Activated CD4-positive, alpha-beta memory T cell treated with anti-CD3 and anti-CD28 coated beads, Interleukin-2, amount 10 ng/mL, durations not matched to agents 7 days and 5 days (primary cell): ENCODE measurements around the gene NRDC. TPM values are rescaled to one million over a fixed set of nuclear protein-coding genes. Genes with fewer than 3 reads are reported as not detected.

Experiments used
- CTCF ChIA-PET: fragments of 350-600 bp; sonication (Branson Sonifier 250); formaldehyde crosslinking; loops from one replicate; lab custom pipeline; 2021; ENCODE audit warnings: antibody characterized with exemption, inconsistent platforms; lab: Charles Lee
- POLR2A ChIA-PET: fragments of 350-600 bp; sonication (Branson Sonifier 250); formaldehyde crosslinking; loops from one replicate; lab custom pipeline; 2021; ENCODE audit warnings: antibody characterized with exemption; lab: Charles Lee
- DNase-seq: peaks from one replicate; pipeline ENCODE4 v3.0.0-alpha.2; 2020
- H3K27ac Mint-ChIP-seq: one replicate; pipeline ENCODE4 v1.8.0; 2021; ENCODE audit warnings: mild to moderate bottlenecking, mixed read lengths
- H3K27me3 Mint-ChIP-seq: one replicate; pipeline ENCODE4 v1.8.0; 2021; ENCODE audit warnings: mixed read lengths
- H3K36me3 Mint-ChIP-seq: one replicate; pipeline ENCODE4 v1.8.0; 2021; ENCODE audit warnings: low read depth, mixed read lengths
- H3K4me1 Mint-ChIP-seq: one replicate; pipeline ENCODE4 v1.8.0; 2021; ENCODE audit warnings: mixed read lengths
- H3K4me3 Mint-ChIP-seq: one replicate; pipeline ENCODE4 v1.8.0; 2021; ENCODE audit warnings: mild to moderate bottlenecking, mixed read lengths
- H3K9me3 Mint-ChIP-seq: one replicate; pipeline ENCODE4 v1.8.0; 2021; ENCODE audit warnings: mixed read lengths
- total RNA-seq, 2 experiments: library from RNA; stranded (reverse); gene quantifications; one replicate each; pipeline ENCODE4 v1.2.3, GENCODE V29; 2021

NRDC gene
- total RNA-seq, 2 experiments from 2014 or later: 162 to 164 TPM

- H3K27ac Mint-ChIP-seq: no peak overlapping the region
- no peaks in the 10 kb centered on the region for H3K4me1 Mint-ChIP-seq
- DNase-seq: no peak
- H3K9me3 Mint-ChIP-seq: no peaks in the 10 kb centered on the region
- peaks cover 64% of the 10 kb centered on the region for H3K36me3 Mint-ChIP-seq
- CTCF ChIA-PET: interaction anchor here (1.3 kb wide), 1 partner anchor 16 kb away, joined by 5 read pairs; no protein-coding TSS in a partner anchor
- no peak overlapping the region for H3K4me3 Mint-ChIP-seq
- H3K27me3 Mint-ChIP-seq: no peaks in the 10 kb centered on the region
- POLR2A ChIA-PET: no interaction called here
These were observed 93.5 kb downstream of the NRDC start for GRCh38 chr1:51784997-51785421.

- H3K4me3 Mint-ChIP-seq: no peak overlapping the region
- H3K27me3 Mint-ChIP-seq: no peaks in the 10 kb centered on the region
- peaks cover 45% of the 10 kb centered on the region for H3K36me3 Mint-ChIP-seq
- ChIA-PET POLR2A (interaction anchor here (0.7 kb wide), 1 partner anchor 216 kb away, joined by 3 read pairs; no protein-coding TSS in a partner anchor), CTCF (interaction anchor here (2.0 kb wide), 1 partner anchor 12 kb away, joined by 9 read pairs; no protein-coding TSS in a partner anchor)
- no peaks in the 10 kb centered on the region for H3K9me3 Mint-ChIP-seq
- no peak for DNase-seq
- H3K4me1 Mint-ChIP-seq: peaks cover 9% of the 10 kb centered on the region
- H3K27ac Mint-ChIP-seq: no peak overlapping the region
These were observed 97.6 kb downstream of the NRDC start for GRCh38 chr1:51780927-51781326.

DNA sequence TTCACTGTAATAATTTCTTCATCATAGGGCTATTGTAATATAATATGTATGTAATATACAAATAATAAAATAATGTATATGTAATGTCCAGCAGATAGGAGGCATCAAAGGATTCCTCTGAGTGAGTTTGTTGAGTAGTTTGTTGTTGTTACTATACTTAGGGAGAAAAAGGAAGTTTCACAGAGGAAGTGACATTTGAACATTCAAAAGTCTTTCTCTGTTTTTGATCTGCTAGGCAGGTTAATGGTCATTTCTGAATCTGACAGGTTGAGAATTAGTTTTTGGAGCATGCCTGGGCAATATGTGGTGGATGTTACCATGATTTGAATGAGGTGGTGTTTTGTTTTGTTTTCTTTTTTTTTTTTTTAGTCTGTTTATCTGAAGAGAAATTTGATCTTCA lies 102.1 kb downstream of the NRDC start:
- Mint-ChIP-seq H3K27me3 (no peaks in the 10 kb centered on the region), H3K4me1 (peaks cover 10% of the 10 kb centered on the region), H3K4me3 (no peak overlapping the region), H3K27ac (no peak overlapping the region), H3K36me3 (peaks cover 51% of the 10 kb centered on the region), H3K9me3 (no peaks in the 10 kb centered on the region)
- POLR2A ChIA-PET: no interaction called here
- DNase-seq: no peak
- CTCF ChIA-PET: interaction anchor here (1.4 kb wide), 1 partner anchor 9 kb away, joined by 6 read pairs; no protein-coding TSS in a partner anchor

DNA sequence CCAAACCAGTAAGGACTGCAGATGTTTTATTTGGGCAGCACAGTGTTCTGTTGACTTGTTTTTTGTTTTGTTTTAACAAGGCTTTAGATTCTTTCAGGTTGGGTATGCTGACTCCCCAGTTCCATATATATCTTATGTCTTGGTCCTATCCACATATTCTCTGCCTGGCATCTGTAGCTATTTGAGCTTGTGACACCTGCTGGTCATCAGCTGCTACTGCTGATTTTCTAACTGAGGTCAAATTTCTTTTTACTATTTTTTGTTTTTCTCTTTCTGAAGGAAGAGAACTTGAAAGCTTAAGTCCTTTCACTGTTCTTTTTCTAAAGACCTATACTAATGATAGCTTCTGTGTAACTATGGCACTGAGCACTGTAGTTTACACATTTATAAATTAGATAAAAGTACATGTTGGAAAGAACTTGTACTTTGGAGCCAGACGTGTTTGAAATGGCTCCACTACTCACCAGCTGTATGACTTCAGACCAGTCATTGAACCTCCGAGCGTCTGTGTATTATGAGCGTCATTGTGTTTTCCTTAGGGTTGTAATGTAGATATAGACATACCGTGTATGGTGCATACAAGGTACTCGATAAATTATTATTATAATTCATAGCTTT lies 109.4 kb downstream of the NRDC start:
- peak; percentile 24 for DNase-seq
- Mint-ChIP-seq H3K4me3 (no peak overlapping the region), H3K4me1 (no peaks in the 10 kb centered on the region), H3K27ac (no peak overlapping the region), H3K36me3 (peaks cover 38% of the 10 kb centered on the region), H3K9me3 (no peaks in the 10 kb centered on the region), H3K27me3 (no peaks in the 10 kb centered on the region)
- POLR2A ChIA-PET: no interaction called here
- CTCF ChIA-PET: interaction anchor here (0.7 to 3.9 kb wide), 28 partner anchors 9 to 438 kb away, joined by 3 to 21 read pairs (median 4); no protein-coding TSS in a partner anchor

GRCh38 chr1:51761351-51761750 lies 117.2 kb downstream of the NRDC start:
- no peak overlapping the region for H3K4me3 Mint-ChIP-seq
- ChIA-PET CTCF (interaction anchor here (1.6 kb wide), 1 partner anchor 8 kb away, joined by 10 read pairs; no protein-coding TSS in a partner anchor), POLR2A (no interaction called here)
- DNase-seq: no peak
- peaks cover 5% of the 10 kb centered on the region for H3K4me1 Mint-ChIP-seq
- peaks cover 16% of the 10 kb centered on the region for H3K36me3 Mint-ChIP-seq
- no peak overlapping the region for H3K27ac Mint-ChIP-seq
- H3K9me3 Mint-ChIP-seq: no peaks in the 10 kb centered on the region
- H3K27me3 Mint-ChIP-seq: no peaks in the 10 kb centered on the region

- Mint-ChIP-seq H3K4me3 (no peak overlapping the region), H3K27me3 (no peaks in the 10 kb centered on the region), H3K4me1 (peaks cover 7% of the 10 kb centered on the region), H3K36me3 (peaks cover 16% of the 10 kb centered on the region), H3K9me3 (no peaks in the 10 kb centered on the region), H3K27ac (no peak overlapping the region)
- POLR2A ChIA-PET: no interaction called here
- CTCF ChIA-PET: interaction anchor here (1.6 kb wide), 1 partner anchor 9 kb away, joined by 10 read pairs; no protein-coding TSS in a partner anchor
- DNase-seq: no peak
These were observed 117.7 kb downstream of the NRDC start for GRCh38 chr1:51760872-51761271.

GRCh38 chr1:51758310-51758709 lies 120.2 kb downstream of the NRDC start:
- no peak overlapping the region for H3K27ac Mint-ChIP-seq
- DNase-seq: no peak
- CTCF ChIA-PET: interaction anchor here (1.5 kb wide), 1 partner anchor 11 kb away, joined by 5 read pairs; no protein-coding TSS in a partner anchor

GRCh38 chr1:51756290-51756689 lies 122.2 kb downstream of the NRDC start:
- Mint-ChIP-seq H3K27ac (no peak overlapping the region), H3K4me3 (no peak overlapping the region), H3K9me3 (no peaks in the 10 kb centered on the region), H3K27me3 (no peaks in the 10 kb centered on the region), H3K4me1 (peaks cover 10% of the 10 kb centered on the region), H3K36me3 (peaks cover 30% of the 10 kb centered on the region)
- no peak for DNase-seq
- ChIA-PET POLR2A (no interaction called here), CTCF (interaction anchor here (1.6 kb wide), 1 partner anchor 12 kb away, joined by 7 read pairs; no protein-coding TSS in a partner anchor)

More at GRCh38 chr1:51758310-51758709, 120.2 kb downstream of the NRDC start:
- H3K36me3 Mint-ChIP-seq: peaks cover 24% of the 10 kb centered on the region
- H3K9me3 Mint-ChIP-seq: no peaks in the 10 kb centered on the region
- H3K4me3 Mint-ChIP-seq: no peak overlapping the region
- POLR2A ChIA-PET: no interaction called here
- H3K4me1 Mint-ChIP-seq: peaks cover 11% of the 10 kb centered on the region
- H3K27me3 Mint-ChIP-seq: no peaks in the 10 kb centered on the region

DNA sequence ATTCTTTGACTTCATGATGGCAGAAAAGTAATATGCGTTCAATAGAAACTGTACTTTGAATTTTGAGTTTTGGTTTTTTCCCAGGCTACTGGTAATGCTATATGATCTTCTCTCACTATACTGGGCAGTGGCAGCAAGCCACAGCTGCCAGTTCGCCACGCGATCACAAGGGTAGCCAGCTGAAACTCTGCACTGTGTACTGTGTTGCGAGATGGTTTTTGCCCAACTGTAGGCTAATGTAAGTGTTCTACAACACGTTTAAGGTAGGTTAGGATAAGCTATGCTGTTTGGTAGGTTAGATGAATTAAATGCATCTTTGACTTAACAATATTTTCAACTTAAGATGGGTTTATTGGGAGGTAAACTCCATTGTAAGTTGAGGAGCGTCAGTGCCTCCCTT lies 123.1 kb downstream of the NRDC start:
- Mint-ChIP-seq H3K4me1 (peaks cover 7% of the 10 kb centered on the region), H3K27me3 (no peaks in the 10 kb centered on the region), H3K9me3 (no peaks in the 10 kb centered on the region), H3K4me3 (no peak overlapping the region), H3K36me3 (peaks cover 30% of the 10 kb centered on the region), H3K27ac (no peak overlapping the region)
- ChIA-PET CTCF (interaction anchor here (0.7 to 1.1 kb wide), 2 partner anchors 13 to 64 kb away, joined by 3 to 5 read pairs; no protein-coding TSS in a partner anchor), POLR2A (no interaction called here)
- no peak for DNase-seq

DNA sequence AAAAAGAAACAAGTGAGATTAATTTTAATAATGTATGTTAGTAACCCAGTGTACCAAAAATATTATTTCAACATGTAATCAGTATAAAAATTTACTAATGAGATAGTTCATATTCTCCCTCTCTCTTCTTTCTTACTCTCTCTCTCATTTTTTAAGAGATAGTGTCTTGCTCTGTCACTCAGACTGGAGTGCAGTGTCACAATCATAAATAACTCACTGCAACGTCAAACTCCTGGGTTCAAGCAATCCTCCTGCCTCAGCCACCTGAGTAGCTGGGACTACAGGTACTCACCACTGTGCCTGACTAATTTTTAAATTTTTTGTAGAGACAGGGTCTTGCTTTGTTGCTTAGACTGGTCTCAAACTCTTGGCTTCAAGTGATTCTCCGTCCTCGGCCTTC lies 123.9 kb downstream of the NRDC start:
- ChIA-PET POLR2A (no interaction called here), CTCF (interaction anchor here (1.1 kb wide), 1 partner anchor 13 kb away, joined by 5 read pairs; no protein-coding TSS in a partner anchor)
- Mint-ChIP-seq H3K27ac (no peak overlapping the region), H3K27me3 (no peaks in the 10 kb centered on the region), H3K4me3 (no peak overlapping the region), H3K9me3 (no peaks in the 10 kb centered on the region), H3K4me1 (peaks cover 7% of the 10 kb centered on the region), H3K36me3 (peaks cover 29% of the 10 kb centered on the region)
- DNase-seq: no peak

- POLR2A ChIA-PET: interaction anchor here (1.0 kb wide), 1 partner anchor 10 kb away, joined by 3 read pairs; no protein-coding TSS in a partner anchor
These were observed 124.6 kb downstream of the NRDC start for GRCh38 chr1:51753969-51754368.

DNA sequence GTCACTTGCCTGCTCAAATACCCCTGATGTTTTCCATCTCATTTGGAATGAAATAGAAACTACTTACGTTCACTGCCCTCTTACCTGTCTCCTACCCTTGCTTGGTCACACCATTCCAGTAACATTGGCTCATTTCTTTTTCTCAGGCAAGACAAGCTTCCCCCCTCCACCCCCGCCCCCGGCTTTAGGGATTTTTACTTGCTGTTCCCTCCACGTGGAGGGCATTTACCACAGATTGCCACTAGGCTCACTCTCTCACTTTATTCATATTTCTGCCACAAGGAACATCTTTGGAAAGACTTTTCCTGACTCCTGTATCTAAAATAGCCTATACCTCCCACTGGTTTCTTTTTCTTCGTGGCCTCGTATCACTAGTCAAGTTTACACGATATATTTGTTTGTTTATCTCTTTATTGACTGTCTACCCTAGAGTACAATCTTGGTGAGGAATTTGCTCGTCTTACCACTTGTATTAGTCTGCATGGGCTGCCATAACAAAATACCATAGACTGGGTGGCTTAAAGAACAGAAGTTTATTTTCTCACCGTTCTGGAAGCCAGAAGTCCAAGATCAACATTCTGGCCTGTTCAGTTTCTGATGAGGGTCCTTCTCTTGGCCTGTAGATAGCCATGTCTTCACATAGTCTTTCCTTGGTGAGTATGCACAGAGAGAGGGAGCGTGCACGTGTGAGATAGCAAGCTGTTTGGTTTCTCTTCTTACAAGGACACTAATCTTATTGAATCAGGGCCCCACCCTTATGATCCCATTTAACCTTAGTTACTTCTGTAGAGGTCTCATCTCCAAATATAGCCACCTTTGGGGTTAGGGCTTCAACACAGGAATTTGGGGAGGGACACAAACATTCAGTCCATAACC lies 126.2 kb downstream of the NRDC start:
- H3K4me1 Mint-ChIP-seq: peaks cover 7% of the 10 kb centered on the region
- H3K4me3 Mint-ChIP-seq: no peak overlapping the region
- H3K27me3 Mint-ChIP-seq: no peaks in the 10 kb centered on the region
- H3K27ac Mint-ChIP-seq: no peak overlapping the region
- H3K9me3 Mint-ChIP-seq: no peaks in the 10 kb centered on the region
- ChIA-PET CTCF (interaction anchor here (1.3 to 4.1 kb wide), 2 partner anchors 15 to 17 kb away, joined by 4 to 21 read pairs; no protein-coding TSS in a partner anchor), POLR2A (no interaction called here)
- DNase-seq: no peak
- H3K36me3 Mint-ChIP-seq: peaks cover 30% of the 10 kb centered on the region

More at GRCh38 chr1:51753969-51754368, 124.6 kb downstream of the NRDC start:
- peaks cover 26% of the 10 kb centered on the region for H3K36me3 Mint-ChIP-seq
- CTCF ChIA-PET: interaction anchor here (1.3 kb wide), 1 partner anchor 16 kb away, joined by 4 read pairs; no protein-coding TSS in a partner anchor
- H3K4me3 Mint-ChIP-seq: no peak overlapping the region
- H3K27ac Mint-ChIP-seq: no peak overlapping the region
- H3K9me3 Mint-ChIP-seq: no peaks in the 10 kb centered on the region
- H3K27me3 Mint-ChIP-seq: no peaks in the 10 kb centered on the region
- DNase-seq: no peak
- H3K4me1 Mint-ChIP-seq: peaks cover 7% of the 10 kb centered on the region
